IMR-90 (cell line): Measurements from ENCODE around the gene FAM24B. TPM values are rescaled to one million over a fixed set of nuclear protein-coding genes. Genes with fewer than 3 reads are reported as not detected.

Experiments used
- ATAC-seq: fragments of 200-7000 bp; cut with Tn5 transposase; 2 replicates; pipeline ENCODE4 v1.9.1; 2020; ENCODE audit warnings: low read depth, mild to moderate bottlenecking, moderate library complexity
- Bru-seq: library from RNA; stranded (reverse); fragments of 400-500 nt; gene quantifications from one replicate; lab custom pipeline; 2021; lab: Mats Ljungman, UMichigan
- BruChase-seq, 2 experiments: library from RNA; stranded (reverse); fragments of 400-500 nt; gene quantifications; one replicate each; lab custom pipeline; 2021; lab: Mats Ljungman, UMichigan
- BruUV-seq: library from RNA; stranded (reverse); fragments of 400-500 nt; replicated peaks from 2 replicates; lab custom pipeline; 2021; lab: Mats Ljungman, UMichigan
- CTCF ChIA-PET: fragments of 300-600 bp; formaldehyde crosslinking; extraction: SDS; loops from one replicate; lab custom pipeline; 2021; ENCODE audit warnings: antibody characterized with exemption; lab: Yijun Ruan, JAX
- POLR2A ChIA-PET: fragments of 300-600 bp; sonication (Branson Sonifier 250); formaldehyde crosslinking; loops from one replicate; lab custom pipeline; 2022; ENCODE audit warnings: antibody characterized with exemption; ENCODE audit not compliant: unreplicated experiment; lab: Charles Lee
- DNase-seq: peaks from one replicate; pipeline ENCODE4 v3.0.0; 2013
- H2AFZ ChIP-seq: replicated peaks from 2 replicates; pipeline ENCODE3; 2013; ENCODE audit warnings: low read length, mild to moderate bottlenecking; ENCODE audit not compliant: poor library complexity
- H2AK5ac ChIP-seq: 2 replicates; pipeline ENCODE4 v1.6.1; 2013; ENCODE audit warnings: low read depth, low read length, inconsistent platforms
- H2AK9ac ChIP-seq: replicated peaks from 2 replicates; pipeline ENCODE3; 2013; ENCODE audit warnings: mild to moderate bottlenecking, low read depth, low read length, moderate library complexity; ENCODE audit not compliant: poor library complexity
- H2BK120ac ChIP-seq: 2 replicates; pipeline ENCODE4 v1.6.1; 2013; ENCODE audit warnings: low read depth, low read length, inconsistent platforms
- H2BK15ac ChIP-seq: 3 replicates; pipeline ENCODE4 v1.6.1; 2013; ENCODE audit warnings: low read depth, low read length, inconsistent platforms
- H2BK20ac ChIP-seq: 2 replicates; pipeline ENCODE4 v1.6.1; 2013; ENCODE audit warnings: low read depth, mild to moderate bottlenecking, inconsistent platforms, low read length, moderate library complexity
- H2BK5ac ChIP-seq: 2 replicates; pipeline ENCODE4 v1.6.1; 2013; ENCODE audit warnings: mild to moderate bottlenecking, low read depth, low read length, inconsistent platforms; ENCODE audit not compliant: poor library complexity, severe bottlenecking
- H3K14ac ChIP-seq: replicated peaks from 2 replicates; pipeline ENCODE4 v1.6.1; 2013; ENCODE audit warnings: low read depth, low read length, inconsistent platforms
- H3K18ac ChIP-seq: 2 replicates; pipeline ENCODE4 v1.6.1; 2013; ENCODE audit warnings: low read depth, low read length, control low read depth
- H3K23ac ChIP-seq: 2 replicates; pipeline ENCODE4 v1.6.1; 2013; ENCODE audit warnings: low read depth, low read length, inconsistent platforms
- H3K27ac ChIP-seq: 2 replicates; pipeline ENCODE4 v1.5.1; 2013; ENCODE audit warnings: mild to moderate bottlenecking, control low read depth, low read length; ENCODE audit not compliant: insufficient read depth
- H3K27me3 ChIP-seq: 2 replicates; pipeline ENCODE4 v1.6.1; 2013; ENCODE audit warnings: low read length; ENCODE audit not compliant: control insufficient read depth, insufficient read depth
- H3K36me3 ChIP-seq: 2 replicates; pipeline ENCODE4 v1.6.1; 2013; ENCODE audit warnings: low read length, mixed read lengths; ENCODE audit not compliant: control insufficient read depth, insufficient read depth
- H3K4ac ChIP-seq: 2 replicates; pipeline ENCODE4 v1.6.1; 2013; ENCODE audit warnings: low read depth, low read length, inconsistent platforms
- H3K4me1 ChIP-seq: 2 replicates; pipeline ENCODE4 v1.6.1; 2013; ENCODE audit warnings: low read length, mixed read lengths; ENCODE audit not compliant: control insufficient read depth, insufficient read depth
- H3K4me2 ChIP-seq: 2 replicates; pipeline ENCODE4 v1.6.1; 2013; ENCODE audit warnings: low read depth, mild to moderate bottlenecking, control low read depth, low read length, moderate library complexity
- H3K4me3 ChIP-seq: 2 replicates; pipeline ENCODE4 v1.5.1; 2013; ENCODE audit warnings: low read depth, mild to moderate bottlenecking, control low read depth, low read length, moderate library complexity; ENCODE audit not compliant: insufficient read depth
- H3K56ac ChIP-seq: 2 replicates; pipeline ENCODE4 v1.6.1; 2013; ENCODE audit warnings: low read length, inconsistent platforms; ENCODE audit not compliant: insufficient read depth; ENCODE audit errors: extremely low read depth
- H3K79me1 ChIP-seq, 2 experiments: 2 replicates each; pipeline ENCODE4 v1.6.1; 2013; ENCODE audit warnings: low read length in 2 of 2, inconsistent platforms in 1 of 2, low read depth in 1 of 2
- H3K9ac ChIP-seq: 2 replicates; pipeline ENCODE4 v1.6.1; 2013; ENCODE audit warnings: low read depth, low read length, control low read depth
- H3K9me1 ChIP-seq: 2 replicates; pipeline ENCODE4 v1.6.1; 2013; ENCODE audit warnings: low read length, inconsistent platforms; ENCODE audit not compliant: insufficient read depth
- H3K9me3 ChIP-seq: 2 replicates; pipeline ENCODE4 v1.6.1; 2013; ENCODE audit warnings: low read length; ENCODE audit not compliant: control insufficient read depth, insufficient read depth
- H4K20me1 ChIP-seq: 2 replicates; pipeline ENCODE4 v1.6.1; 2013; ENCODE audit warnings: low read length, inconsistent platforms; ENCODE audit not compliant: insufficient read depth
- H4K5ac ChIP-seq: 2 replicates; pipeline ENCODE4 v1.6.1; 2013; ENCODE audit warnings: mild to moderate bottlenecking, low read depth, low read length, control low read depth
- H4K8ac ChIP-seq, 2 experiments: 2 replicates each; pipeline ENCODE4 v1.6.1; 2013; ENCODE audit warnings: low read depth in 2 of 2, low read length in 2 of 2, control low read depth in 1 of 2, inconsistent platforms in 1 of 2
- H4K91ac ChIP-seq: 2 replicates; pipeline ENCODE4 v1.6.1; 2013; ENCODE audit warnings: low read depth, low read length, inconsistent platforms; ENCODE audit not compliant: insufficient read depth
- BHLHE40 ChIP-seq: fragments of 150-350 bp; IDR thresholded peaks from 2 replicates; pipeline ENCODE4 v1.6.1; 2016; ENCODE audit warnings: mild to moderate bottlenecking, low read depth, low read length
- CEBPB ChIP-seq: IDR thresholded peaks from 2 replicates; pipeline ENCODE4 v1.6.1; 2012; ENCODE audit warnings: low read depth, low read length, improper control_type of control experiment
- CHD1 ChIP-seq: IDR thresholded peaks from 2 replicates; pipeline ENCODE4 v1.6.1; 2012; ENCODE audit warnings: low read depth, low read length, improper control_type of control experiment
- MAFK ChIP-seq: IDR thresholded peaks from 2 replicates; pipeline ENCODE4 v1.6.1; 2012; ENCODE audit warnings: low read depth, low read length, improper control_type of control experiment
- MAZ ChIP-seq: IDR thresholded peaks from 2 replicates; pipeline ENCODE4 v1.6.1; 2012; ENCODE audit warnings: low read depth, mild to moderate bottlenecking, low read length, improper control_type of control experiment, moderate library complexity, borderline replicate concordance
- MXI1 ChIP-seq: IDR thresholded peaks from 2 replicates; pipeline ENCODE4 v1.6.1; 2012; ENCODE audit warnings: low read depth, mild to moderate bottlenecking, low read length, moderate library complexity, borderline replicate concordance
- NFE2L2 ChIP-seq: fragments of 150-350 bp; IDR thresholded peaks from 2 replicates; pipeline ENCODE4 v1.6.1; 2016; ENCODE audit warnings: low read depth, mild to moderate bottlenecking, low read length
- POLR2A ChIP-seq: IDR thresholded peaks from 2 replicates; pipeline ENCODE4 v1.6.1; 2012; ENCODE audit warnings: mild to moderate bottlenecking, low read depth, low read length
- RAD21 ChIP-seq: IDR thresholded peaks from 2 replicates; pipeline ENCODE4 v1.6.1; 2012; ENCODE audit warnings: low read length, improper control_type of control experiment
- RCOR1 ChIP-seq: IDR thresholded peaks from 2 replicates; pipeline ENCODE4 v1.6.1; 2012; ENCODE audit warnings: mild to moderate bottlenecking, low read length, improper control_type of control experiment; ENCODE audit not compliant: insufficient replicate concordance
- RFX5 ChIP-seq: IDR thresholded peaks from 2 replicates; pipeline ENCODE4 v1.8.0; 2012; ENCODE audit warnings: low read depth, mild to moderate bottlenecking, low read length, moderate library complexity
- WGBS, 2 experiments: methylation state at CpG; one replicate each; pipeline versions ENCODE4 v1.1.5 to v1.1.7; 2013; ENCODE audit warnings: missing lambda C conversion rate in 2 of 2; ENCODE audit not compliant: insufficient read length in 1 of 2; ENCODE audit errors: extremely low coverage in 2 of 2; 5-methylcytosine and 5-hydroxymethylcytosine counted together
- dilution Hi-C: fragments of 300-500 bp; cut with HindIII; formaldehyde crosslinking; loops from one replicate; pipeline ENCODE4 v1.14.3; 2018; ENCODE audit warnings: low sequenced_read_pairs; ENCODE audit not compliant: unreplicated experiment
- in situ Hi-C: fragments of 300-500 bp; cut with MboI; formaldehyde crosslinking; loops from 3 replicates; pipeline ENCODE4 v1.14.3; 2019; ENCODE audit warnings: low sequenced_read_pairs, inconsistent platforms, mixed read lengths
- intact Hi-C: fragments of 100-400 bp; cut with micrococcal nuclease; formaldehyde crosslinking; loops from 2 replicates; pipeline ENCODE4 v1.10.0; 2022
- long read RNA-seq: library from polyadenylated mRNA; unstranded; transcript quantifications from one replicate; pipeline ENCODE4 v2.0.0, GENCODE V29; 2021; ENCODE audit not compliant: unreplicated experiment
- polyA plus RNA-seq, 3 experiments: library from polyadenylated mRNA; depleted of rRNA; stranded (reverse); fragments of >200 nt; gene quantifications; 2 replicates each; pipeline ENCODE4 v1.2.3, GENCODE V29; 2012; ENCODE audit warnings: low replicate concordance in 1 of 3
- total RNA-seq: library from RNA; depleted of rRNA; stranded (reverse); fragments of >200 nt; gene quantifications from 2 replicates; pipeline ENCODE4 v1.2.3, GENCODE V29; 2012; rRNA removed
- TF ChIP-seq, protein P1 (sequence below): fragments of 150-350 bp; IDR thresholded peaks from 2 replicates; pipeline ENCODE4 v1.6.1; 2016; ENCODE audit warnings: low read depth, mild to moderate bottlenecking, low read length, moderate library complexity, borderline replicate concordance
- TF ChIP-seq, protein P2 (sequence below): fragments of 150-350 bp; IDR thresholded peaks from 2 replicates; pipeline ENCODE4 v1.6.1; 2017; ENCODE audit warnings: mild to moderate bottlenecking, antibody characterized with exemption, low read length, low read depth

Gene FAM24B, protein sequence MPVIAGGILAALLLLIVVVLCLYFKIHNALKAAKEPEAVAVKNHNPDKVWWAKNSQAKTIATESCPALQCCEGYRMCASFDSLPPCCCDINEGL
- 1.6 and 2.2 TPM in 2 replicates for total RNA-seq
- 3.4 and 4.3 TPM in 2 replicates for polyA plus RNA-seq (2012; rRNA removed)
- 2.4 and 4.4 TPM in 2 replicates for polyA plus RNA-seq (2012; cell fraction: cytosol; rRNA removed)
- 1.3 and 9.8 TPM in 2 replicates for polyA plus RNA-seq (2012; cell fraction: nucleus; rRNA removed; ENCODE audit: low replicate concordance)
- percentile 61 among the genes with signal in this experiment for Bru-seq, nascent RNA
- percentile 39 among the genes with signal in this experiment for BruChase-seq, experiment 1, labeled RNA remaining after a 6-hour chase
- percentile 43 among the genes with signal in this experiment for BruChase-seq, experiment 2, labeled RNA remaining after a 2-hour chase
- long read RNA-seq, partial matches to known transcripts = 1 of 1 reads
- long read RNA-seq, other reads (novel, unspliced or antisense) = 0 of 1 reads

DNA sequence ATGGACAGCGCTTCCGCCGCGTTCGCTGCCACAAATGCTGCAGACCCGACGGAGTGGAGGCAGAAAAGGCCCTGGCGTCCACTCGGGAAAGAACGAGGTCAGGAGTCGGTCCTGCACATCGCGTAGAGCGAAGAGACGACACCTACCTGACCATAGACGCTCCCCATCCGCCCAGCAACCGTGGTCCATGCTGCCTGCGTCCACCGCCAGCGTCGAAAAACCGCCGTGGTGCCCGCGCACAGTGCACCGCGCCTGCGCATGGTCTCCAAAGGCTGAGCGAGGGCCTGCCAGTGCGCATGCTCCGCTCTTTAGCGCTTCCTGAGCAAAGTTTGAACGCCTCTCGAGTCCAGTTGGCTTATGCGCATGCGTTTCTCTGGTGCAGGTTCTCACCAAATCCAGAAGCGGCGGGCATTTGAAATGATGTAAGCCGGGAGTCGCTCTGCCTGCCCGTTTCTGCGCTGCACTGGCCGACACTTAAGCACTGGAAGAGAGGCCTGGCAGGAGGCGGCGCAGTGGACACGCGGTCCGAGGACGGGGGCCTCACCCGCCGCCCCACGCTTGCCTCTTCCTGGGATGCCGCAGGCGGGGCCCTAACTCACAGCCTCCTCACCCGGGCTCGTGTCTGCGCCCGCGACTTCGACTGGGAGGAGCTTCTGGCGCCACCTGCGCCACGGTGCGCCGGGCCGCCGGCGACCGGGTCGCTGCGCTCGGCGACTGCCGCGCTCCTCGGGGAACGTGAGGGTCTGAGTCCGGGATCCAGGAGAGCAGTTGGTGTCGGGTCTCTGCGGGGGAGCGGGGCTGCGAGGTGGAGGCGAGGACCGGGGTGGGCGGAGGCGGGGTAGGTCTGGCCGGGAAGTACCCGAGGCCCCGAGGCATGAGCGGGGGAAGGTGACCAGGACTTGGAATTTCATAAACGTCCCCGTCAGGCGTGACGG lies at the start of gene FAM24B:
TSS of gene FAM24B (minus strand) at position 243 of the 935 bp plus-strand sequence. CDS start 29,066 bp downstream, outside the sequence.
- peak; percentile 95 for ATAC-seq
- peak within 1 kb of the TSS; percentile 8; the same call in 1 of the 2 replicates for H2AK5ac ChIP-seq
- no peak for TF ChIP-seq POLR2A
- 0 out of 2 replicates have a peak, but pooled peaks have one; percentile 38 for TF ChIP-seq MXI1
- no peak for TF ChIP-seq CHD1
- TF ChIP-seq BHLHE40 = no peak
- TF ChIP-seq CEBPB = peak; percentile 28; the same call in 1 of the 2 replicates
- TF ChIP-seq RFX5 = no peak
- no peak; the same call in 1 of the 2 replicates for TF ChIP-seq RAD21
- TF ChIP-seq, protein P1, sequence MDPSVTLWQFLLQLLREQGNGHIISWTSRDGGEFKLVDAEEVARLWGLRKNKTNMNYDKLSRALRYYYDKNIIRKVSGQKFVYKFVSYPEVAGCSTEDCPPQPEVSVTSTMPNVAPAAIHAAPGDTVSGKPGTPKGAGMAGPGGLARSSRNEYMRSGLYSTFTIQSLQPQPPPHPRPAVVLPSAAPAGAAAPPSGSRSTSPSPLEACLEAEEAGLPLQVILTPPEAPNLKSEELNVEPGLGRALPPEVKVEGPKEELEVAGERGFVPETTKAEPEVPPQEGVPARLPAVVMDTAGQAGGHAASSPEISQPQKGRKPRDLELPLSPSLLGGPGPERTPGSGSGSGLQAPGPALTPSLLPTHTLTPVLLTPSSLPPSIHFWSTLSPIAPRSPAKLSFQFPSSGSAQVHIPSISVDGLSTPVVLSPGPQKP = no peak
- TF ChIP-seq, protein P2, sequence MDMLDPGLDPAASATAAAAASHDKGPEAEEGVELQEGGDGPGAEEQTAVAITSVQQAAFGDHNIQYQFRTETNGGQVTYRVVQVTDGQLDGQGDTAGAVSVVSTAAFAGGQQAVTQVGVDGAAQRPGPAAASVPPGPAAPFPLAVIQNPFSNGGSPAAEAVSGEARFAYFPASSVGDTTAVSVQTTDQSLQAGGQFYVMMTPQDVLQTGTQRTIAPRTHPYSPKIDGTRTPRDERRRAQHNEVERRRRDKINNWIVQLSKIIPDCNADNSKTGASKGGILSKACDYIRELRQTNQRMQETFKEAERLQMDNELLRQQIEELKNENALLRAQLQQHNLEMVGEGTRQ = no peak
- TF ChIP-seq MAZ = peak; percentile 16; the same call in 1 of the 2 replicates
- TF ChIP-seq NFE2L2 = no peak
- TF ChIP-seq RCOR1 = no peak
- no peak for TF ChIP-seq MAFK

More for the DNA sequence above, at the start of gene FAM24B:
- Histone ChIP-seq H2AK9ac (peak within 1 kb of the TSS; percentile 77), H2BK20ac (no peak within 1 kb of the TSS), H3K9me3 (no peaks in the 10 kb centered on the region), H3K27ac (peak within 1 kb of the TSS; percentile 64; the same call in 1 of the 2 replicates), H2BK15ac (peak within 1 kb of the TSS; percentile 29; the same call in 1 of the 3 replicates), H4K20me1 (no peaks in the 10 kb centered on the region), H3K4me1 (peaks cover 3% of the 10 kb centered on the region), H3K79me1 (peaks cover 9 to 17% of the 10 kb centered on the region in 2 experiments; a peak in 3 of 4 replicates), H2AFZ (peak within 1 kb of the TSS; percentile 94), H3K14ac (peak within 1 kb of the TSS; percentile 79), H3K56ac (0 out of 2 replicates have a peak within 1 kb of the TSS, but pooled peaks have one; percentile 4), H3K23ac (peak within 1 kb of the TSS; percentile 98), H4K8ac (peak within 1 kb of the TSS; percentile 79 to 90), H4K5ac (peak within 1 kb of the TSS; percentile 93), H3K4me3 (peak within 1 kb of the TSS; percentile 78), H3K9ac (peak within 1 kb of the TSS; percentile 79), H3K27me3 (no peaks in the 10 kb centered on the region), H3K9me1 (no peaks in the 10 kb centered on the region), H3K36me3 (no peaks in the 10 kb centered on the region), H3K4ac (peak within 1 kb of the TSS; percentile 78), H3K18ac (no peak within 1 kb of the TSS; the same call in 1 of the 2 replicates), H2BK120ac (peak within 1 kb of the TSS; percentile 67), H4K91ac (peak within 1 kb of the TSS; percentile 40), H3K4me2 (peak within 1 kb of the TSS; percentile 72), H2BK5ac (peak within 1 kb of the TSS; percentile 61)
- in situ Hi-C loops = no loop called here
- intact Hi-C loops = loop anchor here (2.0 to 5.0 kb wide), 2 partner anchors 17 to 73 kb away; partner anchors contain the start of gene C10orf88
- ChIA-PET POLR2A (no interaction called here), CTCF (no interaction called here)
- 5% methylated on average over 40 of the region's 95 CpGs; no CpG with 5 or more reads in 1 of the 2 experiments for WGBS, 2 experiments
- peak; percentile 98 for DNase-seq
- BruUV-seq = no TSS peak
- dilution Hi-C loops = no loop called here
